Astrocyte (in vitro differentiated cells and primary cell): ENCODE results near the gene DNHD1.

ENCODE experiments used
- CTCF ChIP-seq: IDR thresholded peaks from 2 replicates; pipeline ENCODE4 v1.5.1; 2011; ENCODE audit warnings: low read depth, mild to moderate bottlenecking, inconsistent platforms, low read length, moderate library complexity; ENCODE audit not compliant: insufficient read depth
- EZH2 ChIP-seq: IDR thresholded peaks from 2 replicates; pipeline ENCODE4 v1.6.1; 2012; ENCODE audit warnings: mild to moderate bottlenecking, low read length, inconsistent platforms; ENCODE audit not compliant: insufficient read depth

- TF ChIP-seq CTCF (no peak), EZH2 (no peak)
Observed at GRCh38 chr11:6583584-6583983, 86.5 kb downstream of the DNHD1 start.
